DLD1 (cell line): ENCODE measurements around the gene PADI4.

Experiments used
- in situ Hi-C: cut with HindIII; loops from 2 replicates; pipeline ENCODE4 v1.10.0; 2017; ENCODE audit warnings: low sequenced_read_pairs

PADI4 gene, protein sequence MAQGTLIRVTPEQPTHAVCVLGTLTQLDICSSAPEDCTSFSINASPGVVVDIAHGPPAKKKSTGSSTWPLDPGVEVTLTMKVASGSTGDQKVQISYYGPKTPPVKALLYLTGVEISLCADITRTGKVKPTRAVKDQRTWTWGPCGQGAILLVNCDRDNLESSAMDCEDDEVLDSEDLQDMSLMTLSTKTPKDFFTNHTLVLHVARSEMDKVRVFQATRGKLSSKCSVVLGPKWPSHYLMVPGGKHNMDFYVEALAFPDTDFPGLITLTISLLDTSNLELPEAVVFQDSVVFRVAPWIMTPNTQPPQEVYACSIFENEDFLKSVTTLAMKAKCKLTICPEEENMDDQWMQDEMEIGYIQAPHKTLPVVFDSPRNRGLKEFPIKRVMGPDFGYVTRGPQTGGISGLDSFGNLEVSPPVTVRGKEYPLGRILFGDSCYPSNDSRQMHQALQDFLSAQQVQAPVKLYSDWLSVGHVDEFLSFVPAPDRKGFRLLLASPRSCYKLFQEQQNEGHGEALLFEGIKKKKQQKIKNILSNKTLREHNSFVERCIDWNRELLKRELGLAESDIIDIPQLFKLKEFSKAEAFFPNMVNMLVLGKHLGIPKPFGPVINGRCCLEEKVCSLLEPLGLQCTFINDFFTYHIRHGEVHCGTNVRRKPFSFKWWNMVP

DNA sequence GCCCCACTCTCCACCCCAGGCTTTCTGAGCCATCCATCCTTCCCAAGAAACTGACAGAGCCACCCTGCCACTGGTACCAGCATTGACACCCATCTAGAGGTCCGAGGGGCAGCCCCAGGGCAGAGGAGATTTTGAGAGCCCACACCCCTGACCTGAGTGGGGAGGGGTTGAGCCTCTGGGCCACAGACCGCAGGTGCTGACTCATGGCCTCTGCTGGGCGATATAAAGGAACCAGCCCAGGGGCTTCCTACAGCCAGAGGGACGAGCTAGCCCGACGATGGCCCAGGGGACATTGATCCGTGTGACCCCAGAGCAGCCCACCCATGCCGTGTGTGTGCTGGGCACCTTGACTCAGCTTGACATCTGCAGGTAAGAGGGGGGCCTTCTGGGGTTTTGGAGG lies at the start of gene PADI4:
TSS of gene PADI4 (plus strand) at position 252 of the 400 bp plus-strand sequence. CDS start at position 278, 26 bp downstream.
- in situ Hi-C loops = no loop called here

- in situ Hi-C loops = no loop called here
Observed at GRCh38 chr1:17258758-17259130, 49.3 kb upstream of the PADI4 start.

DNA sequence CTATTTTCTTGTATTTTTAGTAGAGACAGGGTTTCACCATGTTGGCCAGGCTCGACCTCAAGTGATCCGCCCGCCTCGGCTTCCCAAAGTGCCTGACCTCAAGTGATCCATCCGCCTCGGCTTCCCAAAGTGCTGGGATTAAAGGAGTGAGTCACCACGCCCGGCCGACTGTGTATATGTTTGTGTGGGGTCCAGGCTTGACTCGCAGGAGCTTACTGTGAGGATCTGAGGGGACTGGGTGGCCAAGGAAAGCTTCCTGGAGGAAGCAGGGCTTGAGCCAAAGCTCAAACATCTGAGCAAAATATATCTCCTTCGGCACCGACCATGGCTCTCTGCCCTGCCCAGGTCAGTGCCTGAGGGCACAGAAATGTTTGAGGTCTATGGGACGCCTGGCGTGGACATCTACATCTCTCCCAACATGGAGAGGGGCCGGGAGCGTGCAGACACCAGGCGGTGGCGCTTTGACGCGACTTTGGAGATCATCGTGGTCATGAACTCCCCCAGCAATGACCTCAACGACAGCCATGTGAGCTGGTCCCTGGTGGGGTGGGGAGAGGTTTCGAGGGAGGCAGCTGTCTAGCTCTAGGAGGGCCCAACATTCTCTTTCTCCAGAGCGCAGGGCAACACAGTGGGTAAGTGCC lies 48.6 kb upstream of the PADI4 start:
- in situ Hi-C loops = no loop called here

- in situ Hi-C loops = no loop called here
Observed at GRCh38 chr1:17260264-17260663, 47.7 kb upstream of the PADI4 start.

DNA sequence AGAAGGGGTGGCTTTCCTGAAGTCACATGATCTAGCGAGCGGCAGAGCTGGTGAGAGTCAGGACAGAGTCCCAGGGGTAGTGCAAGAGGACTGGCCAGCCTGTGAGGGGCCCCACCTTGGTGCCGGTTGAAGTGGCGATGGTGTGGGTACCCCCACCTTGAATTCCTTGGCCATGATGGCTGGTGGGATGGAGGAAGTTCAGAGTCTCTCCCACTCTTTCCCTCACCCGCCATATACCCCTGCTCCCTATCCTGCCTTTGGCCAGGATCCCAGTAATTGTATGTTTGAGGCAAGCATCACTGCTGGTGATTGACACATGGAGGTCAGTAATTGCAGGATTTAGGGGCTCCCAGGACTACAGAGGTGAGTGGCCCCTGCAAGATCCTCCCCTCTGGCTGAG lies 47.3 kb upstream of the PADI4 start:
- in situ Hi-C loops = no loop called here

GRCh38 chr1:17263936-17264335 lies 44.1 kb upstream of the PADI4 start:
- in situ Hi-C loops = no loop called here

DNA sequence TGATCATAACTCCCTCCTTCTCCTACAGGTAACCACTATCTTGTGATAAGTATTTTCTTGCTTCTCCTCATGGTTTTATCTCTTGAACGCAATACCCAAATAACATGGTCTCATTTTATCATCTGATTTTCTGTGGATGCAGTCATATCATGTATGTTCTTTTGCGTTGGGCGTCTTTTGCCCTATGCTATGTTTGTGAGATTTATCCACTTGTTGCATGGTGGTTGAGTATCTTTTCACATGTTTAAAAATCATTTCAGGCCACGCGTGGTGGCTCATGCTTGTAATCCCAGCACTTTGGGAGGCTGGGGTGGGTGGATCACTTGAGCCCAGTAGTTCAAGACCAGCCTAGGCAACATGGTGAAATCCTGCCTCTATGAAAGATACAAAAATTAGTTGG lies 43.5 kb upstream of the PADI4 start:
- in situ Hi-C loops = no loop called here

DNA sequence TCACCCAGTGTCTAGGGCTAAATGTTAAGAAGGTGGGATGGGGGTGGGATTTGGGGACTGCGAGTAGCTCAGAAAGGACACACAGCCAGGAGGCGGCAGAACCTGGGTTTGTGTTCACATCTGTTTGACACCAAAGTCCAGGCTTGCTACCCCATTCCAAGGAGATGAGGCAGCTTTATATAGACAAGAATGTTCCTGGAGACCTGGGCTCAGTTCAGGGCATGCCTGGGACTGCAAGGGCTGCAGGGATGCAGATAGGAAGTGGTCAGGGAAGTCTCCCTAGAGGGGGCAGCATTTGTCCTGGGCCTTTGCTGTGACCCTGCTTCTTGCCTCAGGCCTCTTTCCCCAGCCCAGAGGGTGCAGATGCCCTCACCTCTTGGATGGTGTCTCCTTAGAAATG lies 42.8 kb upstream of the PADI4 start:
- in situ Hi-C loops = no loop called here

GRCh38 chr1:17265950-17266349 lies 42.0 kb upstream of the PADI4 start:
- in situ Hi-C loops = no loop called here

DNA sequence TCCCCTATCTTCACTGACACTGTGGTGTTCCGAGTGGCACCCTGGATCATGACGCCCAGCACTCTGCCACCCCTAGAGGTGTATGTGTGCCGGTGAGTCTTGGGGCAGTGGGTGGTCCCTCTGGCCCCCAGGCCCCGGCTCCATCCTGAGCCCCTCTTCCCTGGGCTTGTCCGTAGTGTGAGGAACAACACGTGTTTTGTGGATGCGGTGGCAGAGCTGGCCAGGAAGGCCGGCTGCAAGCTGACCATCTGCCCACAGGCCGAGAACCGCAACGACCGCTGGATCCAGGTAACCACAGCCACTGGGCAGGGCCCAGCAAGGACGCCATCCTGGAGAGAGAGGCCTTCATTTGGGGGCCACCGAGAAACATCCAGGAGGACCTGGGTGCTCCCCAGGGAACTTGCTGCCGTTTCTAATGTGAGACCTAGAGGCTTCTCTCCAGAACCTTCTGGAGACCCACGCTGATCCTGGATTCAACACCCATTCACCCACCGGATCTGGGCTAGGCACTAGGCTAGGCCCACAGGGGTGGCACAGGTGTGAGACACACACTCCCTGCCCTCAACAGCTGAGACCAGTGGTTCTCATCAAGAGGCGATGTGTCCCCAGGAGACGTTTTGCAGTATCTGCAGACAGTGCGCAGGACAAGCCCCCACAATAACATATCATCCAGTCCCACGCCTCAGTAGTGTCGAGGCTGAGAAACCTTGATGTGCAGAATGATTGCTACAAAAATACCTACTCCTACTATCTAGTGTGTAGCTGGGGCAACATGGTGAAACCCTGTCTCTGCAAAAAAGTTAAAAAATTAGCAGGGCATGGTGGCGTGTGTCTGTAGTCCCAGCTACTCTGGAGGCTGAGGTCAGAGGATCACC lies 36.9 kb upstream of the PADI4 start:
- in situ Hi-C loops = no loop called here

GRCh38 chr1:17272066-17272465 lies 35.9 kb upstream of the PADI4 start:
- in situ Hi-C loops = no loop called here

GRCh38 chr1:17272646-17273045 lies 35.4 kb upstream of the PADI4 start:
- in situ Hi-C loops = no loop called here

DNA sequence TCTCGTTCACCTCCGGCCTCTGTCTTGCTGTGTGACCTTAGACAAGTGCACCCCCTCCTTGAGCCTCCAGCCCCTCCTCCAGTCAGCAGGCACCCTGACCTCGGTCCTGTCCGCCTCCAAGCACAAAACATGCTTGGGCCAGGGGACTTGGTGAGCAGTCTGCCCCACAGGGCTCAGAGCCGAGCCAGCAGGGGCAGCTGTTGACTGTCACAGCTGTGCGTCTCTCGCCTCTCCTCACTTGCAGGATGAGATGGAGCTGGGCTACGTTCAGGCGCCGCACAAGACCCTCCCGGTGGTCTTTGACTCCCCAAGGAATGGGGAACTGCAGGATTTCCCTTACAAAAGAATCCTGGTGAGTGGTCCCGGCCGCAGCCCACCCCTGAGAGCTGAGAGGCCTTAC lies 34.9 kb upstream of the PADI4 start:
- in situ Hi-C loops = no loop called here

DNA sequence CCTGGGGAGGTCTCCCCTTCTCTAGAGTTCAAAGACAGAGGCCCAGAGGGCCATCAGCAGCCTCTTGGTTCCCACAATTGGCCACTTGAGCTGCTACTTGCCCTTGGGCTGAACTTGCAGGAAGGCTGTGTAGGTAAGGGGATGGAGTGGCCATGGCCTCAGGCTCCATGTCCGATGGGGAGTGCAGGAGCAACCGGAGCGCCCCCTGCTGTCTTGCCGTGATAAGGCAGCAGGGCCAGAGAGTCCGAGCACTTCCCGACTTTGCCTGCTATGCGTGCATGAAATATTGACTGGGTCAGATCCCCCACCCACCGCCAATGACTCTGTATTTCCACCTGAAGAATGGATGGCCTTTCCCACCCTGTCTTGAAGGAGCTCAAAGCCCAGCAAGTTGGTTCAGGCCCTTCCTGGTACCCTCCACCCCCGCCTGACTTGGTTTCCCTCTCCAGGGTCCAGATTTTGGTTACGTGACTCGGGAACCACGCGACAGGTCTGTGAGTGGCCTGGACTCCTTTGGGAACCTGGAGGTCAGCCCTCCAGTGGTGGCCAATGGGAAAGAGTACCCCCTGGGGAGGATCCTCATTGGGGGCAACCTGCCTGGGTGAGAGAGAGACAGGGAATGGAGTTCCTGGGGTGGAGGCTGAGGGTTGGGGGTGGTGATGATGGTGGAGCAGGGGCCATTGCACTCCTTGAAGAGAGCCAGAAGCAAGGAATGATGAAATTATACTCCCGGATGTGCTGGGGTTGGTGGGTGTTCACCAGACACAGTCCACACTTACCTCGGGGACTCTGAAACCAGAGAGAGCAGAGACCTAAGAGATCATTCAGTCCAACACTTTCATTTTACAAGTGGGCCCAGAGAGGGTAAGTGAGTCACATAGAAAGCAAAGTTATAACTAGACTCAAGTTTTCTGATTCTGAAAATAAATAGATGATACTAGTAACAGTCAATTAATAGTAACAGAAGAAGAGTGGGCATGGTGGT lies 33.5 kb upstream of the PADI4 start:
- in situ Hi-C loops = no loop called here

- in situ Hi-C loops = no loop called here
Observed at GRCh38 chr1:17276568-17276967, 31.4 kb upstream of the PADI4 start.

- in situ Hi-C loops = no loop called here
Observed at GRCh38 chr1:17277511-17278159, 30.4 kb upstream of the PADI4 start.

GRCh38 chr1:17278996-17279830 lies 28.8 kb upstream of the PADI4 start:
- in situ Hi-C loops = no loop called here

DNA sequence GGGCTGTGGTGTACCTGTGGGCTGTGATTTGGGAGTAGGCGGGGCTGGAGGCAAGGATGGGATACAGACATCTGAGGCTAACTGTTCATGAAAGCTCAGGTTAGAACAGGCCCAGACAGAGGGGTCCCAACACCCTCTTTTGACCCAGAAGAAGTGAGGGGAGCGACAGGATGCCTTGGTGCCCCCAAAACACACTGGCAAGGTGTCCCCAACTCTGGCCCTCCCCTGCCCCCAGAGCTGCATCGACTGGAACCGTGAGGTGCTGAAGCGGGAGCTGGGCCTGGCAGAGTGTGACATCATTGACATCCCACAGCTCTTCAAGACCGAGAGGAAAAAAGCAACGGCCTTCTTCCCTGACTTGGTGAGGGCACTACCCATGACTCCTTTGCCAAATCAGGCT lies 27.6 kb upstream of the PADI4 start:
- in situ Hi-C loops = no loop called here
